DMS 273 (cell line): ENCODE measurements around the gene CEND1.

ENCODE experiments used
- DNase-seq: peaks from one replicate; lab custom pipeline; 2025; ENCODE audit not compliant: unreplicated experiment; lab: John Stamatoyannopoulos, UW

The CEND1 gene

GRCh38 chr11:796565-797295, 6.8 kb upstream of the CEND1 start:
- no peak for DNase-seq

GRCh38 chr11:795634-796564, 6.0 kb upstream of the CEND1 start:
- DNase-seq: peak; percentile 89

DNA sequence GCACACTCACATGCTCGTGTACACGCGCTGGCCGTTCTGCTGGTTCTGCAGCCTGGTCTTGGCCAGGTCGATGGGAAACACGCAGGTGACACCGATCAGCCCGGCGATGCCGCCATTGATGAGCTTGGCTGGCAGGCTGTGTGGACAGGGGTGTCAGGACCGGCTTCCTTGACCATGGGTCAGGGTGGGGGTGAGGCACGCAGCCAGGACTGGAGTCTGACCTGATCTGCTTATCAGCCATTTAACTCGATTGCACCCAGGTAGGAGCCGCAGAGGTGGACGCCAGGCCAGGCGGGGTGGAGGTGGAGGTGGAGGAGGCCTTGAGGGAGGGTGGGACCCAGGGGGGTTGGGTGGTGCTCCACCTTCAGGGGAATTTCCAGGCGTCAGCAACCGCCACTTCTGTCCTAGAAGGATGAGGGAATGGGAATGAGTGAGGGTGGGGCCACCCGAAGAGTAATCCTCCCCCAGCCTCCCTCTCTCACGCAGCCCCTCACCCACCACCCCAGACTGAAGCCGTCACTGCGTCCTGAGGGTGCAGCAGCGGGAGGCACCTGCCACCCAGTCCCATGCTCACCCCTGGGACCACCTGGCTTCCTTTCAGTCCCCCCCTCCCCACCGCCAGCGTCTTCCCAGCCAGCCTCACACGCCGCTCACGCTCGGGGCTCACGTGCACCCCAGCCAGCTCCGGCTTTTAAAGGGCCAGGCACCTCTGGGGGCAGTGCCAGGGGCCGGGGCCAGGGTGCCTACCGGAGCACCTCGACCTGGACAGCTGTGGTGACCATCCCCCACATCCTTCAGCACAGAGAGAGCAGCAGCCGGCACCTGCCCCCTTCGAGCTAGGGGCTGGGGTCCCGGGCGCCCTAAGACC, 5.1 kb upstream of the CEND1 start:
- peak; percentile 81 for DNase-seq

DNA sequence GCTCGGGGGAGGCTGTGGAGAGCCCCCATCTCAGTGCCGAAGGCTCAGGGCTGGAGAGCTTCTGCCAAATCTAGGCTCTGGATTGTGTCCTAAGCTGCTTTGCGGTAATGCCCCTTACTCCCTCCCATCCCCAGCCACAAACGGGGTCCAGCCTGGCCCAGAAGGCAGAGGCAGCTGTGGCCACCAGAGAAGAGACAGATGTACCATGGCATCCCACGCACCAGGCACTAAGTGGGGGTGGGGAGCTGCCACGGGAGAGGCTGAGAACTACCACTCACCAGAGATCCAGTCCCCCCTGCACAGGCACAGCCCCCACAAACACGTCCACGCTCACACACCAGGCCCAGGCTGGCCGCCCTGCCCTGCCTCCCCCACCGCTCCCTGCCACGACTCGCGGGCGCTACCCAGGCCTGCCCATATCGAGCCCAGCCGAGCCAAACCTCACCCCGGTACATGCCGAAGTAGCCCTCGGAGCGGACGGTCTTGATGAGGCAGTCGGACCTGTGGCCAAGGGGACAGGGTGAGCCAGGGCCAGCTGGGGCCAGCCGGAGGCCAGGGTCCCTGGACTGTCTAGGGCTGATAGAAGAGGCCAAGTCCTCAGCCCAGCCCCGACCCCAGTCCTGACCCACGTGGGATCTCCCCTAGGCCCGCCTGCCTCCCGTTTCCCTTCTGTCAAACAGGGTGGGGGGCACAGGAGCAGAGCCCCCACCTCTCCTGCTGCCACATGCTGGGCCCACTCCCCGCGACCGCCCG, 4.3 kb upstream of the CEND1 start:
- DNase-seq: peak; percentile 67

DNA sequence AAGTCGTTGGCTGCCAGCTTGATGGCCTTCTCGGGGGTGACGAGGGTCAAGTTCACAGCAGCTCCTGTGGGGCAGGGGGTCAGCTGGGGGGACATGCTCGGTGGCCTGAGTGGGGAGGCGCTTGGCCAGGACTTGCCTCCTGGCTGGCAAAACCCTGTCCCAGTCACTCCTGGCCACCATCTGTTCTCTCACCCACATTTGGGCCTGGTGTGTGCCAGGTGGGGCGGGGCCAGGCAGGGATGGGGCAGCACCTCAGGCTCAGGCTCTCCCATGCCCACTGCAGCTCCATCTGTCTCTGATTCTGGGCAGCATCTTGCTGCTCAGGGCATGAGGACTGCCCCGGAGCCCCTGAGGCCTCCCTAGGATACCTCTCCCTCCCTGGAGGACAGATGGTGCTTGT, 3.7 kb upstream of the CEND1 start:
- peak; percentile 95 for DNase-seq

DNA sequence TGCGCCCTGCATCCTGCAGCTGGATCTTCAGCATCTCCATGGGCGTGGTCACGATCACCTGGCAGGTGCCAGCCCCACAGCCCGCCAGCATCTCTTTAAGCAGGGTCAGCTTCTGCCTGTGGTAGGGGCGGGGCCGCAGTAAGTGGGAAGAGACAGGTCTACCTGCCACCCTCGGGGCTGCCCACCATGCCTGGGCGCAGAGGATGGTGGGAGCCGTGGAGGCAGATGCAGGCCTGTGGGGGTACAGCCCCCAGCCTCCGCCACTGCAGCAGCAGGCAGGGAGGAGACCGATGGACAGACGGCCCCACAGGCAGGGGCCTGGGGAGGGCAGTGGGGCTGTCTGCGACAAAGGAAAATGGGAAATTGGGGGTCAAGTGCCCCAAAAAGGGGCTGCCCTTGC, 3.0 kb upstream of the CEND1 start:
- DNase-seq: no peak

DNA sequence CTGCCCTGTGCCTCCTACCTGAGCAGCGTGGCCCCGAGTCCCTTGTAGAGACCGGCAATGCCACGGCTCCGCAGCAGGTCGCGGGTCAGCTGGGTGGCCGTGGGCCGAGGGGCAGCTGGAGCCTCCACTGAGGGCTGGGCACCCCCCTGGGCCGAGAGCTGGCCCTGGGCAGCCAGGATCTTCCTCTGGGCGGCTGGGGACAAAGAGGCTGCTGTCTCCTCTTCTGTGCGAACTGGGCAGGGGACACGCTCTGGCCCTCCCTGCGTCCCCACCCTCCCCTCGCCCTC, 2.6 kb upstream of the CEND1 start:
- DNase-seq: no peak

- DNase-seq: no peak
These were observed 2.0 kb upstream of the CEND1 start for GRCh38 chr11:791658-792534.

DNA sequence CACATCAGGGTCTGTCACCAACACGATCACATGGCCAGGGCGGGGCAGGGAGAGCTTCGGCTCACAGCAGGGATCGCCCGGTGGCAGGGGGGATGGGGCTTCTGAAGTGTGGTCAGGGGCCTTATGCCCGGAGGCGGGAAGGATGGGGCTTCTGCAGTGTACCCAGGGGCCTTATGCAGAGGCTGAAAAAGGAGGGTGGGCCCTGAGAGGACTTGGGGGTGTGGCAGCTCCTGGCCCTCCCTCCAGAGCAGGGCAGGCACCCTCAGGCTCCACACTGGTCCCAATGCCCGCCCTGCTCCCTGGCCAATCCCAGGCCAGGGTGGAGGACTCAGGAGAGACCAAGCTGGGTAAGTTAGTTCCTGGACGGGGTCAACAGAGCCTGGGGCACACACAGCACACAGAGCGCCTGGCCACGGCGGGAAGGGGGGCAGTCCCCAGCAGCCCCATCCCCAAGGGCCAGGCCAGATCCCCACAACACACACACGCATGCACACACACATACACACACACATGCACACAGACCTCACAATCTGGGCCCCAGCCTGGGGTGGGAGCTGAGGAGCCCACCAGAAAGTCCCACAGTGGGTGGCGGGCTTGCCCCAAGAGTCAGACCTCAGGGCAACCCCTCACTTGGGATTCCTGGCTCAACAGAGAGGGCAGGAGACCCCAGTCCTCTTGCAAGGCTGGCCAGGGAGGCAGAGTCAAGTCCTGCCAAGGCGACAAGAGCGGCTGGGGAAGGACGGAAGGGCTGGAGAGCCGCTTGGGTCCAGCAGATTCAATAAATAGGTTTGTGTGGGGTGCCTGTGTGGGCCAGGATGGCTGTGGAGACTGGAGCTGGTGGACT, 1.1 kb upstream of the CEND1 start:
- peak; percentile 79 for DNase-seq

- DNase-seq: no peak
These were observed 643 bp downstream of the CEND1 start for GRCh38 chr11:788953-789940.

DNA sequence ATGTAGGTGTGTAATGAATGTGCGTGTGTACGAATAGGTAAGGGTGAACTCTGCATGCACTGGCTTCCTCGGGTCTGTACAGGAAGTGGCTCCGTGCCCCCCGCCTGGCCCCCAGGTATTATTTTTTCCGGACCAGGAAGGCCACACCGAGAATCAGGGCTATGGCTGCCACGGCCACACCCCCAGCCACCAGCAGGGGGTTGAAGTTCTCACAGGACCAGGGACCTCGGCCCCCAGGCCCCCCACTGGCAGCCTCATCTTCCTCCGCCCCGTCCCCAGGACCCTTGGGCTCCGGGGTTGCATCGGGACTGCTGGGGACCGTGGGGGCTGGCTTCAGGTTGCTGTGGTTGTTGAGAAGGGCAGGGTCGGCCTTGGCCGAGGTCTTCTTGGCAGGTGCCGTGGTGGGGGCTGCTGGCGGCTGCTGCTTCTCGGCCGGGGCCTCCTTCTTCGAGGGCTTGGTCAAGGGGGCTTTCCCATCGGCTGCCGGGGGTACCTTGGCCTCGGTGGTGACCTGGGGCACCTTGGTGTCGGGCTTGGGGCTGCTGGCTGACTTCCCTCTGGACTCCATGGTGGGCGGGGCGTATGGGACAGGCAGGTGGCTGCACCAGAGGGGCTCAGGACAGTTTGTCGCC, 1.8 kb downstream of the CEND1 start:
- DNase-seq: no peak

DNA sequence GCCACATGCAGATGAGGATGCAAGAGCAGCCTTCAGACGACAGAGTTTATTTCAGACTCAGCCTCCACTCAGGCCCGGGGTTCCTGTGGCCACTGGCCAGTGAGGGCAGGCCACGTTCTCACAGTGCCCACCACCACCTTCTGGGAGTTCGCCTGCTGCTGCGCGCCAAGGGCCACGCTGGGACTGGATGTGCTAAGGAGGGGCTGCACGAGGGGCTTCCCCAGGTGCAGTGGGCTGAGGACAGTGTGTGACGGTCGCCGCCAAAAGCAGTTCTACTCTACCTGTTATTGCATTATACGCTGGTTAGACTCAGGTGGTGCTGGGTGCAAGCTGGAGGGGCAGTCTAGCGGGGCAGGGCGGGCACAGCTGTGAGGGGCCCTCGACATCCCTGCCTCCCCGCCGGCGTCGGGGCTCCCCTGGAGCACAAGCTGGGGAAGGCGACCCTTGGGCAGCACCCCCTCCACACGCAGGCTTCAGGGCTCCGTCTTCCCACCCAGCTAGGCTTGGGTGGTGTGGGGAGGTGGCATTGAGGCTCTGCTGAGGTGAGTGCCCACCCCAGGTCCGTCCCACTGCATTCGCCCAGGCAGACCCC, 2.7 kb downstream of the CEND1 start:
- DNase-seq: no peak

- DNase-seq: peak; percentile 73
These were observed 3.4 kb downstream of the CEND1 start for GRCh38 chr11:786235-787083.

GRCh38 chr11:783581-784015, 6.3 kb downstream of the CEND1 start:
- DNase-seq: peak; percentile 97

GRCh38 chr11:782264-783174, 7.4 kb downstream of the CEND1 start:
- no peak for DNase-seq
